IMR-90 (cell line): Measurements from ENCODE around the gene PTPN4.

Experiments
- BHLHE40 ChIP-seq: fragments of 150-350 bp; IDR thresholded peaks from 2 replicates; pipeline ENCODE4 v1.6.1; 2016; ENCODE audit warnings: mild to moderate bottlenecking, low read depth, low read length
- CHD1 ChIP-seq: IDR thresholded peaks from 2 replicates; pipeline ENCODE4 v1.6.1; 2012; ENCODE audit warnings: low read depth, low read length, improper control_type of control experiment
- FOS ChIP-seq: fragments of 150-350 bp; IDR thresholded peaks from 2 replicates; pipeline ENCODE4 v1.6.1; 2016; ENCODE audit warnings: low read depth, low read length
- MXI1 ChIP-seq: IDR thresholded peaks from 2 replicates; pipeline ENCODE4 v1.6.1; 2012; ENCODE audit warnings: low read depth, mild to moderate bottlenecking, low read length, moderate library complexity, borderline replicate concordance
- POLR2A ChIP-seq: IDR thresholded peaks from 2 replicates; pipeline ENCODE4 v1.6.1; 2012; ENCODE audit warnings: mild to moderate bottlenecking, low read depth, low read length
- TF ChIP-seq, protein P1 (sequence below): conservative IDR thresholded peaks from 2 replicates; pipeline ENCODE4 v1.5.1; 2012; ENCODE audit warnings: mild to moderate bottlenecking, low read depth, low read length, improper control_type of control experiment

DNA sequence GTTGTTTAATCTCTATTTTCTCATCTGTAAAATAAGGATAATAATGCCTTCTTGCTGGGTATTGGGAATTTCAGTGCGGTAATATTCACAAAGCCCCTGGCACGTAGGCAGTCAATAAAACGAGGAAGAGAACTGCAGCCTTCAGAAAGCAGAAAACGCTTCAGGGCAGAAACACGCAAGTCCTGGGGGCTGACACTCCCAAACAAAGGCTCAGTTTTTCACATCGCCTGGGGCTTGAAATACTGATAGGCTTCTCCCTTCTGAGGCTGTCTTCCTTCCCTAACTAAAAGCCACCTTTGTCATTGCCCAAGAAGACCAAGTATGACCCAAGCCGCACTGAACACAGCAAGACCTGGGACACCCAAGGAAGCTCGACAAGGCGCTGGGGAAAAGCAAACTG, 48.4 kb upstream of the PTPN4 start:
- no peak for TF ChIP-seq POLR2A
- TF ChIP-seq, protein P1, sequence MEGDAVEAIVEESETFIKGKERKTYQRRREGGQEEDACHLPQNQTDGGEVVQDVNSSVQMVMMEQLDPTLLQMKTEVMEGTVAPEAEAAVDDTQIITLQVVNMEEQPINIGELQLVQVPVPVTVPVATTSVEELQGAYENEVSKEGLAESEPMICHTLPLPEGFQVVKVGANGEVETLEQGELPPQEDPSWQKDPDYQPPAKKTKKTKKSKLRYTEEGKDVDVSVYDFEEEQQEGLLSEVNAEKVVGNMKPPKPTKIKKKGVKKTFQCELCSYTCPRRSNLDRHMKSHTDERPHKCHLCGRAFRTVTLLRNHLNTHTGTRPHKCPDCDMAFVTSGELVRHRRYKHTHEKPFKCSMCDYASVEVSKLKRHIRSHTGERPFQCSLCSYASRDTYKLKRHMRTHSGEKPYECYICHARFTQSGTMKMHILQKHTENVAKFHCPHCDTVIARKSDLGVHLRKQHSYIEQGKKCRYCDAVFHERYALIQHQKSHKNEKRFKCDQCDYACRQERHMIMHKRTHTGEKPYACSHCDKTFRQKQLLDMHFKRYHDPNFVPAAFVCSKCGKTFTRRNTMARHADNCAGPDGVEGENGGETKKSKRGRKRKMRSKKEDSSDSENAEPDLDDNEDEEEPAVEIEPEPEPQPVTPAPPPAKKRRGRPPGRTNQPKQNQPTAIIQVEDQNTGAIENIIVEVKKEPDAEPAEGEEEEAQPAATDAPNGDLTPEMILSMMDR = no peak
- no peak for TF ChIP-seq CHD1
- TF ChIP-seq FOS = no peak
- TF ChIP-seq BHLHE40 = no peak
- no peak for TF ChIP-seq MXI1
